WTC11 (cell line): ENCODE data around the gene PLXNB2. TPM values are rescaled to one million over a fixed set of nuclear protein-coding genes. Genes with fewer than 3 reads are reported as not detected.

Source experiments
- ATAC-seq: fragments of 200-7000 bp; cut with Tn5 transposase; 2 replicates; pipeline ENCODE4 v1.10.0; 2021; ENCODE audit warnings: mild to moderate bottlenecking, moderate library complexity
- CTCF ChIA-PET: fragments of 300-600 bp; sonication (Branson Sonifier 250); formaldehyde crosslinking; loops from one replicate; lab custom pipeline; 2021; ENCODE audit warnings: antibody characterized with exemption; lab: Charles Lee
- POLR2A ChIA-PET: fragments of 350-600 bp; sonication (Branson Sonifier 250); formaldehyde crosslinking; loops from one replicate; lab custom pipeline; 2021; ENCODE audit warnings: antibody characterized with exemption; lab: Charles Lee
- DNase-seq: peaks from one replicate; pipeline ENCODE4 v3.0.0; 2021; ENCODE audit warnings: low spot score
- H3K27ac Mint-ChIP-seq: 2 replicates; pipeline ENCODE4 v1.8.0; 2021; ENCODE audit warnings: mixed read lengths
- H3K27me3 Mint-ChIP-seq: 2 replicates; pipeline ENCODE4 v1.8.0; 2021; ENCODE audit warnings: low read depth, mild to moderate bottlenecking, moderate library complexity, mixed read lengths
- H3K36me3 Mint-ChIP-seq: 2 replicates; pipeline ENCODE4 v1.8.0; 2021; ENCODE audit warnings: mixed read lengths
- H3K4me1 Mint-ChIP-seq: 2 replicates; pipeline ENCODE4 v1.8.0; 2022; ENCODE audit warnings: mixed read lengths
- H3K4me3 Mint-ChIP-seq: 2 replicates; pipeline ENCODE4 v1.8.0; 2021; ENCODE audit warnings: mild to moderate bottlenecking, moderate library complexity, mixed read lengths
- H3K9me3 Mint-ChIP-seq: 2 replicates; pipeline ENCODE4 v1.8.0; 2021; ENCODE audit warnings: mixed read lengths
- ATF2 ChIP-seq: sonication (generic); formaldehyde crosslinking; IDR thresholded peaks from 2 replicates; pipeline ENCODE4 v1.8.1; 2022; ENCODE audit warnings: low read depth, missing genetic modification reagents, borderline replicate concordance
- ERG ChIP-seq: fragments of 250-450 bp; sonication (Bioruptor Pico); IDR thresholded peaks from 2 replicates; pipeline ENCODE4 v1.8.0; 2021; ENCODE audit warnings: mild to moderate bottlenecking
- ETV6 ChIP-seq: sonication (generic); formaldehyde crosslinking; IDR thresholded peaks from 2 replicates; pipeline ENCODE4 v1.8.1; 2022; ENCODE audit warnings: mild to moderate bottlenecking, missing genetic modification reagents
- FOXK1 ChIP-seq: sonication (generic); formaldehyde crosslinking; IDR thresholded peaks from 2 replicates; pipeline ENCODE4 v1.8.0; 2022; ENCODE audit warnings: mild to moderate bottlenecking, moderate library complexity, missing genetic modification reagents
- HMGA2 ChIP-seq: fragments of 250-450 bp; sonication (Bioruptor Pico); IDR thresholded peaks from 2 replicates; pipeline ENCODE4 v1.4.0; 2021; ENCODE audit warnings: mild to moderate bottlenecking, moderate library complexity
- IRF1 ChIP-seq: sonication (generic); formaldehyde crosslinking; IDR thresholded peaks from 2 replicates; pipeline ENCODE4 v1.8.0; 2023; ENCODE audit warnings: missing genetic modification reagents
- IRF2 ChIP-seq: sonication (generic); formaldehyde crosslinking; IDR thresholded peaks from 2 replicates; pipeline ENCODE4 v1.8.0; 2022; ENCODE audit warnings: low read depth, missing genetic modification reagents, borderline replicate concordance
- MYBL2 ChIP-seq: sonication (generic); formaldehyde crosslinking; IDR thresholded peaks from 2 replicates; pipeline ENCODE4 v1.8.1; 2023; ENCODE audit warnings: mild to moderate bottlenecking, moderate library complexity, missing genetic modification reagents
- NFE2L1 ChIP-seq: sonication (generic); formaldehyde crosslinking; IDR thresholded peaks from 2 replicates; pipeline ENCODE4 v1.8.1; 2023; ENCODE audit warnings: missing genetic modification reagents
- NR1H2 ChIP-seq: sonication (generic); formaldehyde crosslinking; IDR thresholded peaks from 2 replicates; pipeline ENCODE4 v1.9.0; 2021; ENCODE audit warnings: mild to moderate bottlenecking, moderate library complexity, missing genetic modification reagents
- NR2C2 ChIP-seq: sonication (generic); formaldehyde crosslinking; IDR thresholded peaks from 2 replicates; pipeline ENCODE4 v1.8.0; 2022; ENCODE audit warnings: mild to moderate bottlenecking, missing genetic modification reagents
- OVOL2 ChIP-seq: fragments of 250-450 bp; sonication (Bioruptor Pico); IDR thresholded peaks from 2 replicates; pipeline ENCODE4 v1.9.0; 2021; ENCODE audit warnings: mild to moderate bottlenecking, borderline replicate concordance
- PRDM15 ChIP-seq: sonication (generic); formaldehyde crosslinking; IDR thresholded peaks from 2 replicates; pipeline ENCODE4 v1.8.0; 2022; ENCODE audit warnings: missing genetic modification reagents
- SP1 ChIP-seq: sonication (generic); formaldehyde crosslinking; conservative IDR thresholded peaks from 2 replicates; pipeline ENCODE4 v1.8.1; 2022; ENCODE audit warnings: missing genetic modification reagents
- TP53 ChIP-seq: sonication (generic); formaldehyde crosslinking; IDR thresholded peaks from 2 replicates; pipeline ENCODE4 v1.8.1; 2023; ENCODE audit warnings: mild to moderate bottlenecking, missing genetic modification reagents
- USF2 ChIP-seq: sonication (generic); formaldehyde crosslinking; IDR thresholded peaks from 2 replicates; pipeline ENCODE4 v1.8.1; 2023; ENCODE audit warnings: mild to moderate bottlenecking, missing genetic modification reagents, moderate library complexity
- ZMAT4 ChIP-seq: fragments of 250-450 bp; sonication (Bioruptor Pico); IDR thresholded peaks from 2 replicates; pipeline ENCODE4 v1.9.0; 2021; ENCODE audit warnings: mild to moderate bottlenecking
- ZNF121 ChIP-seq: sonication (generic); formaldehyde crosslinking; IDR thresholded peaks from 2 replicates; pipeline ENCODE4 v1.8.0; 2023; ENCODE audit warnings: missing genetic modification reagents
- ZNF219 ChIP-seq: sonication (generic); formaldehyde crosslinking; IDR thresholded peaks from 2 replicates; pipeline ENCODE4 v1.8.0; 2023; ENCODE audit warnings: missing genetic modification reagents, mild to moderate bottlenecking, borderline replicate concordance
- ZNF232 ChIP-seq: sonication (generic); formaldehyde crosslinking; IDR thresholded peaks from 2 replicates; pipeline ENCODE4 v1.8.0; 2022; ENCODE audit warnings: mild to moderate bottlenecking, missing genetic modification reagents
- ZNF425 ChIP-seq: fragments of 250-450 bp; sonication (Bioruptor Pico); conservative IDR thresholded peaks from 2 replicates; pipeline ENCODE4 v1.9.0; 2021; ENCODE audit warnings: mild to moderate bottlenecking
- total RNA-seq: library from RNA; stranded (reverse); gene quantifications from 3 replicates; pipeline ENCODE4 v1.2.3, GENCODE V29; 2021

The PLXNB2 gene
- total RNA-seq, 1 experiment from 2014 or later: 113 TPM

GRCh38 chr22:50251477-50252081 is 55.9 kb downstream of the PLXNB2 start (continued):
- TF ChIP-seq USF2: peak; percentile 8; the same call in 1 of the 2 replicates
- no peak for TF ChIP-seq NR2C2 (CRISPR knock-in tag)
- TF ChIP-seq ATF2 (CRISPR knock-in tag): no peak
- no peak for TF ChIP-seq OVOL2
- TF ChIP-seq NFE2L1 (CRISPR knock-in tag): 0 out of 2 replicates have a peak, but pooled peaks have one; percentile 49
- peak; percentile 75; the same call in 1 of the 2 replicates for TF ChIP-seq ZNF232 (CRISPR knock-in tag)
- TF ChIP-seq SP1: peak; percentile 68
- TF ChIP-seq ZNF425 (CRISPR knock-in tag): no peak
- no peak for TF ChIP-seq FOXK1 (CRISPR knock-in tag)
- no peak for TF ChIP-seq ZMAT4 (CRISPR knock-in tag)
- no peak for TF ChIP-seq ZNF121
- TF ChIP-seq MYBL2 (CRISPR knock-in tag): 0 out of 2 replicates have a peak, but pooled peaks have one; percentile 58

- ChIA-PET POLR2A (interaction anchor here (0.6 to 1.9 kb wide), 2 partner anchors 16 to 21 kb away, joined by 3 to 7 read pairs; no protein-coding TSS in a partner anchor), CTCF (interaction anchor here (0.6 to 3.4 kb wide), 22 partner anchors 8 to 422 kb away, joined by 3 to 22 read pairs (median 5); partner anchors contain the start of genes DENND6B, MAPK12, SCO2 and SHANK3)
- ATAC-seq: peak; percentile 74
- H3K27ac Mint-ChIP-seq: no peak within 1 kb of the TSS
- peaks cover 4% of the 10 kb centered on the region; the same call in 1 of the 2 replicates for H3K4me1 Mint-ChIP-seq
- peak within 1 kb of the TSS; percentile 72 for H3K4me3 Mint-ChIP-seq
- no peaks in the 10 kb centered on the region; the same call in 1 of the 2 replicates for H3K27me3 Mint-ChIP-seq
- no peaks in the 10 kb centered on the region for H3K9me3 Mint-ChIP-seq
- no peaks in the 10 kb centered on the region for H3K36me3 Mint-ChIP-seq
- DNase-seq: peak; percentile 89
- TF ChIP-seq PRDM15 (CRISPR knock-in tag) (0 out of 2 replicates have a peak, but pooled peaks have one; percentile 14), HMGA2 (CRISPR knock-in tag) (no peak), IRF2 (CRISPR knock-in tag) (0 out of 2 replicates have a peak, but pooled peaks have one; percentile 53), TP53 (no peak), NR1H2 (CRISPR knock-in tag) (no peak), ERG (no peak), ETV6 (CRISPR knock-in tag) (no peak; the same call in 1 of the 2 replicates), MYBL2 (CRISPR knock-in tag) (no peak), ATF2 (CRISPR knock-in tag) (no peak), FOXK1 (CRISPR knock-in tag) (peak; percentile 49), IRF1 (CRISPR knock-in tag) (0 out of 2 replicates have a peak, but pooled peaks have one; percentile 57), ZNF219 (CRISPR knock-in tag) (no peak)
These were observed 56.6 kb downstream of the PLXNB2 start, which contains the start of gene HDAC10 for GRCh38 chr22:50250555-50251476. HDAC10 (minus strand) TSS chr22:50251265; CDS start chr22:50251032, 233 bp downstream.
